ENCODE results near the gene MSMO1. TPM values are rescaled to one million over a fixed set of nuclear protein-coding genes. Genes with fewer than 3 reads are reported as not detected.

Gene MSMO1
- total RNA-seq, 2 donors from 2014 or later: 106 to 109 TPM

GRCh38 chr4:165319509-165319908 is 8.0 kb upstream of the MSMO1 start:
- DNase-seq: no peak
- Mint-ChIP-seq H3K4me1 (peaks cover 4% of the 10 kb centered on the region), H3K9me3 (no peaks in the 10 kb centered on the region), H3K4me3 (no peak overlapping the region), H3K27me3 (ENCODE audit: insufficient read depth) (no peaks in the 10 kb centered on the region), H3K36me3 (ENCODE audit: low read depth) (no peaks in the 10 kb centered on the region), H3K27ac (no peak overlapping the region)
- Histone ChIP-seq H3K4me1 (ENCODE audit: control insufficient read depth, insufficient read depth, low read length) (no peaks in the 10 kb centered on the region), H3K9ac (ENCODE audit: extremely low read depth, low read length, poor library complexity, severe bottlenecking) (no peak overlapping the region), H3K4me3 (ENCODE audit: low read length) (no peak overlapping the region), H3K36me3 (ENCODE audit: control insufficient read depth, insufficient read depth, low read length) (peaks cover 11% of the 10 kb centered on the region), H3K9me3 (ENCODE audit: control insufficient read depth, low read length) (no peaks in the 10 kb centered on the region), H3K27ac (ENCODE audit: low read depth, low read length) (no peak overlapping the region), H3K27me3 (ENCODE audit: control insufficient read depth, insufficient read depth, low read length, poor library complexity, severe bottlenecking) (no peaks in the 10 kb centered on the region)
- 96 to 100% methylated on average over 3 to 5 of the region's 5 CpGs for WGBS, 2 experiments (ENCODE audit: insufficient coverage in 1 of 2, insufficient read length in 1 of 2)
- TF ChIP-seq CTCF (conservative IDR thresholded peaks at IDR 0.05): no peak

- Mint-ChIP-seq H3K9me3 (no peaks in the 10 kb centered on the region), H3K4me3 (no peak overlapping the region), H3K27ac (no peak overlapping the region), H3K27me3 (ENCODE audit: insufficient read depth) (no peaks in the 10 kb centered on the region), H3K36me3 (ENCODE audit: low read depth) (peaks cover 6% of the 10 kb centered on the region), H3K4me1 (peaks cover 3% of the 10 kb centered on the region)
- no peak for TF ChIP-seq CTCF (conservative IDR thresholded peaks at IDR 0.05)
- Histone ChIP-seq H3K9me3 (ENCODE audit: control insufficient read depth, low read length) (no peaks in the 10 kb centered on the region), H3K4me1 (ENCODE audit: control insufficient read depth, insufficient read depth, low read length) (peaks cover 4% of the 10 kb centered on the region), H3K9ac (ENCODE audit: extremely low read depth, low read length, poor library complexity, severe bottlenecking) (no peak overlapping the region), H3K27ac (ENCODE audit: low read depth, low read length) (no peak overlapping the region), H3K4me3 (ENCODE audit: low read length) (no peak overlapping the region), H3K27me3 (ENCODE audit: control insufficient read depth, insufficient read depth, low read length, poor library complexity, severe bottlenecking) (no peaks in the 10 kb centered on the region), H3K36me3 (ENCODE audit: control insufficient read depth, insufficient read depth, low read length) (peaks cover 6% of the 10 kb centered on the region)
- 94 to 96% methylated on average over 6 to 7 of the region's 7 CpGs for WGBS, 2 experiments (ENCODE audit: insufficient coverage in 1 of 2, insufficient read length in 1 of 2)
- DNase-seq: no peak
These were observed 3.1 kb upstream of the MSMO1 start for GRCh38 chr4:165324236-165324917.

GRCh38 chr4:165324918-165325304 is 2.6 kb upstream of the MSMO1 start:
- no peak for TF ChIP-seq CTCF (conservative IDR thresholded peaks at IDR 0.05)
- 80 to 92% methylated on average over 2 to 3 of the region's 3 CpGs for WGBS, 2 experiments (ENCODE audit: insufficient coverage in 1 of 2, insufficient read length in 1 of 2)

More at GRCh38 chr4:165324918-165325304, 2.6 kb upstream of the MSMO1 start:
- Mint-ChIP-seq H3K4me1 (peaks cover 3% of the 10 kb centered on the region), H3K9me3 (no peaks in the 10 kb centered on the region), H3K36me3 (ENCODE audit: low read depth) (peaks cover 9% of the 10 kb centered on the region), H3K4me3 (no peak overlapping the region), H3K27me3 (ENCODE audit: insufficient read depth) (no peaks in the 10 kb centered on the region), H3K27ac (no peak overlapping the region)
- H3K27ac ChIP-seq (ENCODE audit: low read depth, low read length): no peak overlapping the region
- no peak overlapping the region for H3K9ac ChIP-seq (ENCODE audit: extremely low read depth, low read length, poor library complexity, severe bottlenecking)
- no peak for DNase-seq
- H3K27me3 ChIP-seq (ENCODE audit: control insufficient read depth, insufficient read depth, low read length, poor library complexity, severe bottlenecking): no peaks in the 10 kb centered on the region
- peaks cover 6% of the 10 kb centered on the region for H3K36me3 ChIP-seq (ENCODE audit: control insufficient read depth, insufficient read depth, low read length)
- peaks cover 4% of the 10 kb centered on the region for H3K4me1 ChIP-seq (ENCODE audit: control insufficient read depth, insufficient read depth, low read length)
- no peaks in the 10 kb centered on the region for H3K9me3 ChIP-seq (ENCODE audit: control insufficient read depth, low read length)
- no peak overlapping the region for H3K4me3 ChIP-seq (ENCODE audit: low read length)
